ENCODE measurements around the gene OASL.
A peak's percentile ranks its signal among the peaks of the same experiment; 100 is the strongest.

Gene OASL

DNA sequence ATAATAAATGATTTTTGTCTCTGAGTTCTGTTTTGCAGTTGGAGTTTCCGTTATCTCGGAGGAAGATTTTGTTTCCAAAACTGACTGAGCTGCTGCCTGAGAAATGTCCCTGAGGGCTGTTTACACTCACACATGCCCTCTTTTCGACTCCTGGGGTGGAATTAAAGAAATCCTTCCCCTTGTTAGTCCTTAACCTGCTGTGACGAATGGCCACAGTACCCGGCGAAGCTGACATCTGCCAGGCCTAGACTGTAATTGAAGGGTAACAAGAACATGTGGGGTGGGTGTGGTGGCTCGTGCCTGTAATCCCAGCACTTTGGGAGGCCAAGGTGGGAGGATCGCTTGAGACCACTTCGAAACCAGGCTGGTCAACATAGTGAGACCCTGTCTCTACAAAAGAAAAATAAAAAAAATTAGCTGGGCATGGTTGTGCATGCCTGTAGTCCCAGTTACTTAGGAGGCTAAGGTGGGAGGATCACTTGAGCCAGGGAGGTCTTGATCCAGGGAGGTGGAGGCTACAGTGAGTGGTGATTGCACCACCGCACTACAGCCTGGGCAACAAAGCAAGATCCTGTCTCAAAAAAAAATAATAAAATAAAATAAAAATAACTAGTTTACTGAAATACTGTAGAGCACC lies 8.4 kb downstream of the OASL start:
- no peaks in the 10 kb centered on the region for H3K9me3 ChIP-seq
- TF ChIP-seq, protein P1, sequence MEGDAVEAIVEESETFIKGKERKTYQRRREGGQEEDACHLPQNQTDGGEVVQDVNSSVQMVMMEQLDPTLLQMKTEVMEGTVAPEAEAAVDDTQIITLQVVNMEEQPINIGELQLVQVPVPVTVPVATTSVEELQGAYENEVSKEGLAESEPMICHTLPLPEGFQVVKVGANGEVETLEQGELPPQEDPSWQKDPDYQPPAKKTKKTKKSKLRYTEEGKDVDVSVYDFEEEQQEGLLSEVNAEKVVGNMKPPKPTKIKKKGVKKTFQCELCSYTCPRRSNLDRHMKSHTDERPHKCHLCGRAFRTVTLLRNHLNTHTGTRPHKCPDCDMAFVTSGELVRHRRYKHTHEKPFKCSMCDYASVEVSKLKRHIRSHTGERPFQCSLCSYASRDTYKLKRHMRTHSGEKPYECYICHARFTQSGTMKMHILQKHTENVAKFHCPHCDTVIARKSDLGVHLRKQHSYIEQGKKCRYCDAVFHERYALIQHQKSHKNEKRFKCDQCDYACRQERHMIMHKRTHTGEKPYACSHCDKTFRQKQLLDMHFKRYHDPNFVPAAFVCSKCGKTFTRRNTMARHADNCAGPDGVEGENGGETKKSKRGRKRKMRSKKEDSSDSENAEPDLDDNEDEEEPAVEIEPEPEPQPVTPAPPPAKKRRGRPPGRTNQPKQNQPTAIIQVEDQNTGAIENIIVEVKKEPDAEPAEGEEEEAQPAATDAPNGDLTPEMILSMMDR (IDR thresholded peaks at IDR 0.05; ENCODE audit: low read depth, low read length): no peak
- H3K4me3 ChIP-seq (ENCODE audit: low read depth, low read length): no peak overlapping the region
- no peaks in the 10 kb centered on the region for H3K36me3 ChIP-seq
- no peak for DNase-seq
- H3K4me1 ChIP-seq: no peaks in the 10 kb centered on the region; the same call in 1 of the 2 replicates
- no peaks in the 10 kb centered on the region for H3K27me3 ChIP-seq

DNA sequence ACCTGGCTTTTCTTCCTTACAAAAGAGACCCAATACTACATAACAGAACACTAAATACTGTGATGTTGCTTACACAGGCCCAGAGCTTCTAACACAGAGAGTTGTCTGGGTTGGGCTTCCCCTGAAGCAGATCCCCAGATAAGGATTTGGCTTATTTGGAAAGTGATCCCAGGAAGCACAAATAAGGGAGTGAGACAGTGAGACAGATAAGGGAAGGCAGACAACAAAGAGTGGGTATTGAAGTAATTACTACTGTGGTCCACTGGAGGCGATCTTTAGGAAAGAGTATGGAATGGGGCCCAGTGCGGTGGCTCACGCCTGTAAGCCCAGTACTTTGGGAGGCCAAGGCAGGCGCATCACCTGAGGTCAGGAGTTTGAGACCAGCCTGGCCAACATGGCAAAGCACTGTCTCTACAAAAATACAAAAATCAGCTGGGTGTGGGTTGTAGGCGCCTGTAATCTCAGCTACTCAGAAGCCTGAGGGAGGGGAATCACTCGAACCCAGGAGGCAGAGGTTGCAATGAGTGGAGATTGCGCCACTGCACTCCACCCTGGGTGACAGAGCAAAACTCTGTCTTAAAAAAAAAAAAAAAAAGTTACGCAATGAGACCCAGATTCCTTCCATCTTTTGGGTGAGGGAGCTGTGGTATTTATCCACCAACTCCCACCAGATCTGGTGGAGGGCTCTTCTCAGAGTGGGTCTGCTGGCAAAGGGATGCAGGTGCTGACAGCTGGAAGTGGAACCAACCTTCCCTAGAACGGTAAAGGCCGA lies 12.6 kb downstream of the OASL start:
- H3K27me3 ChIP-seq: no peaks in the 10 kb centered on the region
- TF ChIP-seq, protein P1 (IDR thresholded peaks at IDR 0.05; ENCODE audit: low read depth, low read length): peak; percentile 36
- DNase-seq: no peak
- no peaks in the 10 kb centered on the region; the same call in 1 of the 2 replicates for H3K4me1 ChIP-seq
- H3K36me3 ChIP-seq: no peaks in the 10 kb centered on the region
- no peaks in the 10 kb centered on the region for H3K9me3 ChIP-seq
- H3K4me3 ChIP-seq (ENCODE audit: low read depth, low read length): no peak overlapping the region

DNA sequence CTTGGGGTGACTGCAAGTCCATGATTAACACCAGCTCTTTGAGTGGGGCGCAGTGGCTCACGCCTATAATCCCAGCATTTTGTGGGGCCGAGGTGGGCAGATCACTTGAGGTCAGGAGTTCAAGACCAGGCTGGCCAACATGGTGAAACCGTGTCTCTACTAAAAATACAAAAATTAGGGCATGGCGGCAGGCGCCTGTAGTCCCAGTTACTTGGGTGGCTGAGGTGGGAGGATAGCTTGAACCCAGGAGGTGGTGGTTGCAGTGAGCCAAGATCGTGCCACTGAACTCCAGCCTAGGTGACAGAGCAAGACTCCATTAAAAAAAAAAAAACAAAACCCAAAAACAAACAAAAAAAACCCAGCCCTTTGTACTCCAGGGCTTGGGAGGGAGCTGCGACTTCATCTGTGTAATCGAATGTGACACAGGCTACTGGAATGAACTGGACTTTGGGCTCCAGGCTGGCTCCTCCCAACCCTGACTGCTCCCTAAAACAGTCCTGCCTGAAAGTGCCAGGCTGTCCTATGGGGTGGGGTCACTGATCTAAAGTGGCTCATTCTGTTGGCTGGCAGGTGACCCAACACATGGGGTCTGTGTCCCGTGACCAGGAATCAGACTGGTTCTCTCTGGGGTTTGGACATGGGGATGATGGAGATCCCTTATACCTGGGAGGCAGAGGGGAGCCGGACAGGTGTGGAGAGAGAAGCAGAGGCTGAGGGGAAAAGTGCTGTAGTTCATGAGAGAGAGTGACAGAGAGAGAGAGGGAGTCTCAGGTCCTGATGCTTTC lies 13.4 kb downstream of the OASL start:
- H3K36me3 ChIP-seq: no peaks in the 10 kb centered on the region
- H3K4me3 ChIP-seq (ENCODE audit: low read depth, low read length): no peak overlapping the region
- H3K9me3 ChIP-seq: no peaks in the 10 kb centered on the region
- DNase-seq: no peak
- no peaks in the 10 kb centered on the region; the same call in 1 of the 2 replicates for H3K4me1 ChIP-seq
- no peaks in the 10 kb centered on the region for H3K27me3 ChIP-seq
- TF ChIP-seq, protein P1 (IDR thresholded peaks at IDR 0.05; ENCODE audit: low read depth, low read length): no peak

DNA sequence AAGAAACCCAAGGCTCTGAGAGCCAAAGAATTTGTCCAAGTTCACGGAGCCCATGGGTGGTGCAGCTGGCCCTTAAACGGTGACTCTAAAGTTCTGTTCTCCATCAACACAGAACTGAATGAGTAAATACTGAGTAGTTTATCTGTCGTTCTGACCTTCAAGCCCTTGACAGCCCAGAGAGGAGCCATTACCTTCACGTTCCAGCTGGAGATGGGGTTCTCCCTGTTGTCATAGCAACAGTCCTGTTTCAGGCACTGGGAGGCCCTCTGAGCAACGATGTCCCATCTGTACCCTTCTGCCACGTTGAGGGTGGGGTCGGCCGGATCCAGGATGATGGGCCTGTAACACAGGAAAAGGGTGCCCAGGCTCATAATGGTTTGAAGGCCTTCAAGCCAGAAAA lies 15.2 kb downstream of the OASL start:
- no peaks in the 10 kb centered on the region for H3K36me3 ChIP-seq
- DNase-seq: no peak
- TF ChIP-seq, protein P1 (IDR thresholded peaks at IDR 0.05; ENCODE audit: low read depth, low read length): no peak
- H3K4me3 ChIP-seq (ENCODE audit: low read depth, low read length): no peak overlapping the region
- H3K9me3 ChIP-seq: no peaks in the 10 kb centered on the region
- no peaks in the 10 kb centered on the region for H3K27me3 ChIP-seq
- H3K4me1 ChIP-seq: no peaks in the 10 kb centered on the region; the same call in 1 of the 2 replicates

DNA sequence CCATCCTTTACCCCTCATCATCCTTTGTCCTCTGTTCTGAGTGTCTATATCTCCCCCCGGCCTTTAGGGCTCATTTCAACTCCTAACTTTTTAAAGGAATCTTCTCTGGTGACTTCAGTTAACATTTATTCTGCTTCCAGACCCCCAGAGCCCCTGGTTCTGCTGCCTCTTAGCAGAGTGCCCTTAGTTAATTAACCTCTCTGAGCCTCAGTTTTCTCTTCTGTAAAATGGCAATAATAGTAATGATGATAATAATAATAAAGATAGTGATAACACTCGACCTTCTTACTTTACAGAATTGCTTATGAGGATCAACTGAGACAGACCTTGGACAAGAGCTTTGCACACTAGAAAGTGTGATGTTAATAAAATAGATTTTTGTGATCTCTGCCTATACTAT lies 16.3 kb downstream of the OASL start:
- Histone ChIP-seq H3K4me3 (ENCODE audit: low read depth, low read length) (no peak overlapping the region), H3K4me1 (no peaks in the 10 kb centered on the region; the same call in 1 of the 2 replicates), H3K36me3 (no peaks in the 10 kb centered on the region), H3K27me3 (no peaks in the 10 kb centered on the region), H3K9me3 (no peaks in the 10 kb centered on the region)
- TF ChIP-seq, protein P1 (IDR thresholded peaks at IDR 0.05; ENCODE audit: low read depth, low read length): no peak
- DNase-seq: no peak

All from BE2C (cell line).